ENCODE data around the gene CLCNKA. TPM values are rescaled to one million over a fixed set of nuclear protein-coding genes. Genes with fewer than 3 reads are reported as not detected.
A peak's percentile ranks its signal among the peaks of the same experiment; 100 is the strongest.

The CLCNKA gene
- total and polyA plus RNA-seq, 2 experiments from 2014 or later = 1.3 TPM

DNA sequence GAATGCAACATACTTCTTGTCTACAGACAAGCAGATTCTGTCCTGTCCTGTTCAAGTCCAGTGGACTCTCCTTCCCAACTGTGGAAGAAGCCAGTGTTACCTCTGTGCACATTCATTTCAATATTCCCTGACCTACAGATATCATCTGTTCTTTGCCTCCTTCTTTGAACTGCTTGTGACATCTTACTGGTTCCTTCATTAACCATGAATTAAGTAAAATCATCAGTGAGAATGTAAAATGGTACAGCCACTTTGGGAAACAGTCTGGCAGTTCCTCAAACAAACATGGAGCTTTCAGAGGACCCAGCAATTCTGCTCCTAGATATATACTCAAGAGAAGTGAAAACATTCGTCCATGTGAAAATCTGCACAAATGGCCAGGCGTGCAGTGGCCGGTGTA, 11.0 kb upstream of the CLCNKA start:
- Histone ChIP-seq H4K20me1 (ENCODE audit: insufficient read depth, poor library complexity, severe bottlenecking) (no peaks in the 10 kb centered on the region), H3K9me3 (ENCODE audit: low read depth) (no peaks in the 10 kb centered on the region), H3K27ac (no peak overlapping the region), H3K79me2 (no peaks in the 10 kb centered on the region), H3K27me3 (no peaks in the 10 kb centered on the region), H3K4me2 (no peak overlapping the region), H3K36me3 (replicated peaks; ENCODE audit: insufficient read depth, low read depth) (no peaks in the 10 kb centered on the region), H3K4me3 (no peak overlapping the region), H2AFZ (no peak overlapping the region), H3K4me1 (ENCODE audit: insufficient read depth) (peaks cover 28% of the 10 kb centered on the region), H3K9me2 (replicated peaks; ENCODE audit: insufficient read depth) (no peaks in the 10 kb centered on the region)
- WGBS (ENCODE audit: low lambda C conversion rate, missing lambda C conversion rate) = 96% methylated on average over 3 of the region's 3 CpGs
- DNase-seq (ENCODE audit: low spot score) = no peak
- no peak for TF ChIP-seq EZH2 (IDR thresholded peaks at IDR 0.05; ENCODE audit: borderline replicate concordance)
- no peak for TF ChIP-seq EZH2phosphoT487 (IDR thresholded peaks at IDR 0.05; ENCODE audit: low read depth, severe bottlenecking, unreplicated experiment)
- TF ChIP-seq, protein P1, sequence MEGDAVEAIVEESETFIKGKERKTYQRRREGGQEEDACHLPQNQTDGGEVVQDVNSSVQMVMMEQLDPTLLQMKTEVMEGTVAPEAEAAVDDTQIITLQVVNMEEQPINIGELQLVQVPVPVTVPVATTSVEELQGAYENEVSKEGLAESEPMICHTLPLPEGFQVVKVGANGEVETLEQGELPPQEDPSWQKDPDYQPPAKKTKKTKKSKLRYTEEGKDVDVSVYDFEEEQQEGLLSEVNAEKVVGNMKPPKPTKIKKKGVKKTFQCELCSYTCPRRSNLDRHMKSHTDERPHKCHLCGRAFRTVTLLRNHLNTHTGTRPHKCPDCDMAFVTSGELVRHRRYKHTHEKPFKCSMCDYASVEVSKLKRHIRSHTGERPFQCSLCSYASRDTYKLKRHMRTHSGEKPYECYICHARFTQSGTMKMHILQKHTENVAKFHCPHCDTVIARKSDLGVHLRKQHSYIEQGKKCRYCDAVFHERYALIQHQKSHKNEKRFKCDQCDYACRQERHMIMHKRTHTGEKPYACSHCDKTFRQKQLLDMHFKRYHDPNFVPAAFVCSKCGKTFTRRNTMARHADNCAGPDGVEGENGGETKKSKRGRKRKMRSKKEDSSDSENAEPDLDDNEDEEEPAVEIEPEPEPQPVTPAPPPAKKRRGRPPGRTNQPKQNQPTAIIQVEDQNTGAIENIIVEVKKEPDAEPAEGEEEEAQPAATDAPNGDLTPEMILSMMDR (IDR thresholded peaks at IDR 0.05; ENCODE audit: poor library complexity) = no peak

DNA sequence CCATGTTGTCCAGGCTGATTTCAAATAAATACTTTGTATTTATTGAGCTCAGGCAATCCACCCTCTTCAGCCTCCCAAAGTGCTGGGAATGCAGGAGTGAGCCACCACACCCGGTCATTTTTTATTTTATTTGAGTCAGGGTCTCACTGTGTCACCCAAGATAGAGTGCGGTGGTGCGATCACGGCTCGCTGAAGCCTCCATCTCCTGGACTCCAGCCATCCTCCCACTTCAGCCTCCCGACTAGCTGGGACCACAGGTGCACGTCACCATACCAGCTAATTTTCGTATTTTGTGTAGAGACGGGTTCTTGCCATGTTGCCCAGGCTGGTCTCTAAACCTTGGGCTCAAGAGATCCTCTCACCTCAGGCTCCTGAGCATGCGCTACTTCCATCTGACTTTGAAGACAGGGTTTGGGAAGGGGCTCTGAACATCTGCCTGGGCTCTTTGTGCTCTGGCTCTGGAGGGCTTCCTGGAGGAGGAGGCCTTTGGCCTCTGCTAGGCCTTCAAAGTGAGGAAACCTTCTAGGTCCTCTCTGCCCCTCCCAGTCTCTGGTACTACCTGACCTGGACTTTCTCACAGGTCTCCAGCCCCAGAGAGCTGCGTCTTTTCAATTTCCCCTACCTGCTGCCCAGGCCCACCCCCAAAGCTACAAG, 9.8 kb upstream of the CLCNKA start:
- no peaks in the 10 kb centered on the region for H3K9me2 ChIP-seq (replicated peaks; ENCODE audit: insufficient read depth)
- TF ChIP-seq, protein P1 (IDR thresholded peaks at IDR 0.05; ENCODE audit: poor library complexity) = no peak
- TF ChIP-seq EZH2phosphoT487 (IDR thresholded peaks at IDR 0.05; ENCODE audit: low read depth, severe bottlenecking, unreplicated experiment) = no peak
- no peak for TF ChIP-seq EZH2 (IDR thresholded peaks at IDR 0.05; ENCODE audit: borderline replicate concordance)
- peak overlapping the region; percentile 83 for H3K4me2 ChIP-seq
- peaks cover 34% of the 10 kb centered on the region for H3K4me1 ChIP-seq (ENCODE audit: insufficient read depth)
- no peaks in the 10 kb centered on the region for H3K36me3 ChIP-seq (replicated peaks; ENCODE audit: insufficient read depth, low read depth)
- no peak for DNase-seq (ENCODE audit: low spot score)
- no peak overlapping the region for H3K4me3 ChIP-seq
- no peaks in the 10 kb centered on the region for H4K20me1 ChIP-seq (ENCODE audit: insufficient read depth, poor library complexity, severe bottlenecking)
- WGBS (ENCODE audit: low lambda C conversion rate, missing lambda C conversion rate) = over 99% methylated on average over 11 of the region's 11 CpGs
- H3K27me3 ChIP-seq = no peaks in the 10 kb centered on the region
- H3K27ac ChIP-seq = no peak overlapping the region
- no peak overlapping the region for H2AFZ ChIP-seq
- no peaks in the 10 kb centered on the region for H3K9me3 ChIP-seq (ENCODE audit: low read depth)
- no peaks in the 10 kb centered on the region for H3K79me2 ChIP-seq

GRCh38 chr1:16012590-16013219, 9.1 kb upstream of the CLCNKA start:
- TF ChIP-seq EZH2phosphoT487 (IDR thresholded peaks at IDR 0.05; ENCODE audit: low read depth, severe bottlenecking, unreplicated experiment) = no peak
- TF ChIP-seq EZH2 (IDR thresholded peaks at IDR 0.05; ENCODE audit: borderline replicate concordance) = no peak
- TF ChIP-seq, protein P1 (IDR thresholded peaks at IDR 0.05; ENCODE audit: poor library complexity) = no peak
- Histone ChIP-seq H3K36me3 (replicated peaks; ENCODE audit: insufficient read depth, low read depth) (no peaks in the 10 kb centered on the region), H2AFZ (no peak overlapping the region), H3K27me3 (no peaks in the 10 kb centered on the region), H4K20me1 (ENCODE audit: insufficient read depth, poor library complexity, severe bottlenecking) (no peaks in the 10 kb centered on the region), H3K4me2 (peak overlapping the region; percentile 83), H3K79me2 (no peaks in the 10 kb centered on the region), H3K4me3 (no peak overlapping the region), H3K9me3 (ENCODE audit: low read depth) (no peaks in the 10 kb centered on the region), H3K9me2 (replicated peaks; ENCODE audit: insufficient read depth) (no peaks in the 10 kb centered on the region), H3K27ac (peak overlapping the region; percentile 75), H3K4me1 (ENCODE audit: insufficient read depth) (peaks cover 40% of the 10 kb centered on the region)
- peak; percentile 92 for DNase-seq (ENCODE audit: low spot score)
- 13% methylated on average over 24 of the region's 36 CpGs for WGBS (ENCODE audit: low lambda C conversion rate, missing lambda C conversion rate)
